Glutamatergic neuron (in vitro differentiated cells): ENCODE results near the gene MRPS6. TPM values are rescaled to one million over a fixed set of nuclear protein-coding genes. Genes with fewer than 3 reads are reported as not detected.

Experiments
- DNase-seq: peaks from one replicate; pipeline ENCODE4 v3.0.0; 2022
- H3K27ac Mint-ChIP-seq: one replicate; pipeline ENCODE4 v1.8.0; 2020; ENCODE audit warnings: mild to moderate bottlenecking, mixed read lengths, inconsistent platforms; ENCODE audit not compliant: unreplicated experiment
- H3K27me3 Mint-ChIP-seq: one replicate; pipeline ENCODE4 v1.8.0; 2020; ENCODE audit warnings: mild to moderate bottlenecking, moderate library complexity, mixed read lengths, inconsistent platforms; ENCODE audit not compliant: unreplicated experiment
- H3K36me3 Mint-ChIP-seq: one replicate; pipeline ENCODE4 v1.8.0; 2020; ENCODE audit warnings: mild to moderate bottlenecking, mixed read lengths, inconsistent platforms; ENCODE audit not compliant: unreplicated experiment
- H3K4me1 Mint-ChIP-seq: one replicate; pipeline ENCODE4 v1.8.0; 2020; ENCODE audit warnings: mild to moderate bottlenecking, low read depth, mixed read lengths, inconsistent platforms; ENCODE audit not compliant: unreplicated experiment
- H3K4me3 Mint-ChIP-seq: one replicate; pipeline ENCODE4 v1.8.0; 2020; ENCODE audit warnings: mild to moderate bottlenecking, mixed read lengths, inconsistent platforms; ENCODE audit not compliant: unreplicated experiment
- H3K9me3 Mint-ChIP-seq: one replicate; pipeline ENCODE4 v1.8.0; 2020; ENCODE audit warnings: mild to moderate bottlenecking, moderate library complexity, mixed read lengths, inconsistent platforms; ENCODE audit not compliant: unreplicated experiment
- total RNA-seq: library from RNA; stranded (reverse); fragmentation: NEBNext Ultra II Directional; extraction: Animal tissue kit (Norgen Biotek cat#: 25700); gene quantifications from one replicate; pipeline ENCODE4 v1.2.1, GENCODE V29; 2021; ENCODE audit not compliant: unreplicated experiment
- TF ChIP-seq, protein P1 (sequence below): fragments of 200-600 bp; sonication (generic); IDR thresholded peaks from one replicate; pipeline ENCODE4 v1.5.0; 2021; ENCODE audit not compliant: partially characterized antibody, unreplicated experiment

Gene MRPS6
- total RNA-seq, 1 donor from 2014 or later: 31.6 TPM

DNA sequence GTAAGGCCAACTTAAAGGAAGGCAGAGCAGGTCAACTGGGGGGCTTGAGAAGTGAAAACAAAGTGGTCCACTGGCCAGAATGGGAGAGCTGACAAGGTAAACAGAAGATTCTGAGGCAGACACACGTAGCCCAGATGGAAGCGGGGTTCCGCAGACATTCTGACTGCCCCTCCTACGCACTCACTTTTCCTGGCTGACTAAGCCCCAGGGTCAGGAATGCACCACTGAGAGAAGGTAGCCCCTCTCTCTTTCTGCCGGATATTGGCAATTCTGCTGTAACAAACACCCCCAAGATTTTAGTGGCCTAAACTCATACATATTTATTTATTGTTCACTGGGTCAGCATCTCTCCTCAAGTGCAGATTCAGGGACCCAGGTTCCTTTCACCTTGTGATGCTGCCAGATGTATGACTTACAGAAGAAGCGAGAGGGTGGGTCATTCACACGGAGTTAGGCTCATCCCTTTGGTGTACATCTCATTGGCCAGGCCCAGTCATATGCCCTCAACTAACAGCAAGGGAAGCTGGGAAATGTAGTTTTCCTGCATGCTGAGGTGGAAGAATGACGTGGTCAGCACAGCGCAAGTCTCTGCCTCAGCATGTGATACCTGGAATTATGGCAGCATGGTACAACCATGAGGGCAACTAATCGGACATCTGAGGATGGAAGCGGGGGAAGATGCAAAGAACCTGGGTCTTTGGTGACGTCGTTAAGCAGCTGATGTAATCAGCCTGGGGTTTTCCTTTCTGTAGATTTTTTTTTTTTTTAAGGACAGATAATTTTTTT, 43.4 kb upstream of the MRPS6 start:
- DNase-seq: peak; percentile 33
- no peaks in the 10 kb centered on the region for H3K4me1 Mint-ChIP-seq
- peaks cover 3% of the 10 kb centered on the region for H3K27me3 Mint-ChIP-seq
- H3K4me3 Mint-ChIP-seq: peak overlapping the region; percentile 83
- H3K36me3 Mint-ChIP-seq: no peaks in the 10 kb centered on the region
- H3K27ac Mint-ChIP-seq: peak overlapping the region; percentile 50
- H3K9me3 Mint-ChIP-seq: no peaks in the 10 kb centered on the region
- TF ChIP-seq, protein P1, sequence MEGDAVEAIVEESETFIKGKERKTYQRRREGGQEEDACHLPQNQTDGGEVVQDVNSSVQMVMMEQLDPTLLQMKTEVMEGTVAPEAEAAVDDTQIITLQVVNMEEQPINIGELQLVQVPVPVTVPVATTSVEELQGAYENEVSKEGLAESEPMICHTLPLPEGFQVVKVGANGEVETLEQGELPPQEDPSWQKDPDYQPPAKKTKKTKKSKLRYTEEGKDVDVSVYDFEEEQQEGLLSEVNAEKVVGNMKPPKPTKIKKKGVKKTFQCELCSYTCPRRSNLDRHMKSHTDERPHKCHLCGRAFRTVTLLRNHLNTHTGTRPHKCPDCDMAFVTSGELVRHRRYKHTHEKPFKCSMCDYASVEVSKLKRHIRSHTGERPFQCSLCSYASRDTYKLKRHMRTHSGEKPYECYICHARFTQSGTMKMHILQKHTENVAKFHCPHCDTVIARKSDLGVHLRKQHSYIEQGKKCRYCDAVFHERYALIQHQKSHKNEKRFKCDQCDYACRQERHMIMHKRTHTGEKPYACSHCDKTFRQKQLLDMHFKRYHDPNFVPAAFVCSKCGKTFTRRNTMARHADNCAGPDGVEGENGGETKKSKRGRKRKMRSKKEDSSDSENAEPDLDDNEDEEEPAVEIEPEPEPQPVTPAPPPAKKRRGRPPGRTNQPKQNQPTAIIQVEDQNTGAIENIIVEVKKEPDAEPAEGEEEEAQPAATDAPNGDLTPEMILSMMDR: no peak

DNA sequence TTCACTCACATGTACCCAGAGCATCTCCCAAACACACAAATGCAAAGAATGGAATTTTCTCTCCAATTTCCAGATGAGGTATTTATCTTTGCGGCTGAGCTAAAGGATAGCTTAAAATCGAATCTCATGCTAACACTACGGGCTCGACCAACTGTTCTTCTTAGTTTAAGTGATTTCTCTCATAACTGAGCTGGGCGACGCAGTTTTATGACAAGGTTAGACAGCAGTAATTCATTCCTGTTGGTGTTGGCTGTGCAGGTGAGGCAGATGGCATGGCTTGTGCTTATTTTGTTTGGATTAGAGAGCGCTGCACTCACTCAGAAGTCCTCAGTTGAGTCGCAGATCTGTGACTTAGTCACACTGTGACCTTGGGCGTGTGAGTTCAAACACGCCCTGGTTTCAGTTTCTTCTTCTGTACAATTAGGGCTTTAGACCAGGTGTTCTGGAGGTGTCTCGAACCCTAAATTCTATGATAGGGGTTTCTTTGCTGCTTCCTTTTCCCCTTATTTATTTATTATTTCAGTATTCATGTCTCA, 41.5 kb upstream of the MRPS6 start:
- Mint-ChIP-seq H3K36me3 (no peaks in the 10 kb centered on the region), H3K27me3 (peaks cover 1% of the 10 kb centered on the region), H3K27ac (no peak overlapping the region), H3K9me3 (peaks cover 1% of the 10 kb centered on the region), H3K4me3 (no peak overlapping the region), H3K4me1 (no peaks in the 10 kb centered on the region)
- TF ChIP-seq, protein P1: no peak
- DNase-seq: no peak

DNA sequence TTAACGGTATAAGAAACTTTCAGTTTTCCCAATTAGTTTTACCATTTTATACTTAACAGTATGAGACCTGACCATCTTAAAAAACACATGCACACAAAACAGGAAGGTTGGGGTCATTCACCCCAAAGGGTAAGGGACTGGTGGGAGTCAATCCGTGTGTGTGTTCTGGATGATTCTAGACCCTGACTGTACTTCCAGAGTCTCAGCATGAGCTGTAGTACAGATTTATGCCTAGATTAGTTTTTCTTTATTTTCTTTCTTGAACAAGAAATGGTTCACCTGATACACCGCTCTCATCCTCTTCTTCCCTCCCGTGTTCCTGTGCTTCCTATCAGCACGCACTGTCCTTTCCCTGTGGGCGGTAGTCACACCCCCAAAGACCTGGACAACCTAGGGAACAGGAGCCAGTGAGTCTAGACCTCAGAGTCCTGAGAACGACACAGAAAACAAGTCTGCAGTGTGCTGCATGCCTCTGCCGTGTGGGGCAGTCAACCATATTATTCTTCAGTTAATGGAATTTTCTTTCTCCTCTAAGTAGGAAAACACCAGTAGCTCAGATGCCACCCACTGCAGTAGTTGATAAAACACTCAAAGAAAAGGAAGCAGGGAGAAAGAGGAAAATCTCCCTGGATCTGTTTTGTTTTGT, 38.9 kb upstream of the MRPS6 start:
- Mint-ChIP-seq H3K4me3 (no peak overlapping the region), H3K27ac (no peak overlapping the region), H3K27me3 (peaks cover 1% of the 10 kb centered on the region), H3K4me1 (no peaks in the 10 kb centered on the region), H3K36me3 (no peaks in the 10 kb centered on the region), H3K9me3 (peaks cover 1% of the 10 kb centered on the region)
- TF ChIP-seq, protein P1: no peak
- no peak for DNase-seq

DNA sequence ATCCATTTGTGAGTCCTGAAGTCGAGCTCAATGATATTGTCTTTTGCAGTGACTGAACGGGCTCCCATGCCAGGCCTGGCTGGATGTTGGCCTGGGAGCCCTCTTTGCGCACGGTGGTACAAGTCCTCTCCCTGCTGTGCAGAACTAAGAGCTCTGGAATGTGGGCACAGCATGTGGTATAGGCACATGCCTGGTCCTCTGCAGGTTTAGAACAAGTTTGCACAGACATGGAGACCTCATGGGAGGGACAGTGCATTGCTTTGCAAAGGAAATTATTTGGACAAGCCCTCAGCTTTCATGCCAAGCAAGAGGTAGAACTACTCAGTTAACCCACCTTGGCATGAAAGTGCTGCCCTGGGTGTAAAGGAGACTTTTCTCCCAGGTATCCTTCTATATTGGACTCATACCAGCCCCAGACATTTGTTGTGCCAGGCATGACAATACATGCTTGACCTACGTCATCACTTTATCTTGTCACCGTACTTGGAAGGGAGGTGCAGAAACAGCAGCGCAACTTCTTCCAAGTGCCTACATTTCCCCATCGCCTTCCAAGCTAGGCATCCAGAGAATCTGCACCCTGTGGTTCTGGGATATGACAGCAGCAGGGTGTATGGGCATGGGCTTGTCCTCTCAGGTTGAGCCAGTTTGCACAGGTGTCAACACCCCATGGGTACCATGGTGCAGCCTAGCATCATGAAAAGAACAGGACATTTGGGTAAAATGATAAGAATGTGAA, 37.6 kb upstream of the MRPS6 start:
- H3K9me3 Mint-ChIP-seq: peaks cover 1% of the 10 kb centered on the region
- TF ChIP-seq, protein P1: no peak
- H3K4me3 Mint-ChIP-seq: no peak overlapping the region
- DNase-seq: no peak
- peaks cover 1% of the 10 kb centered on the region for H3K27me3 Mint-ChIP-seq
- H3K27ac Mint-ChIP-seq: no peak overlapping the region
- no peaks in the 10 kb centered on the region for H3K36me3 Mint-ChIP-seq
- no peaks in the 10 kb centered on the region for H3K4me1 Mint-ChIP-seq
